GM19240 (cell line): Measurements from ENCODE around the gene TSPYL1.
A peak's percentile ranks its signal among the peaks of the same experiment; 100 is the strongest.

Experiments used
- DNase-seq: peaks from one replicate; pipeline ENCODE4 v3.0.0; 2011; ENCODE audit warnings: low spot score; ENCODE audit not compliant: insufficient read length

Gene TSPYL1

DNA sequence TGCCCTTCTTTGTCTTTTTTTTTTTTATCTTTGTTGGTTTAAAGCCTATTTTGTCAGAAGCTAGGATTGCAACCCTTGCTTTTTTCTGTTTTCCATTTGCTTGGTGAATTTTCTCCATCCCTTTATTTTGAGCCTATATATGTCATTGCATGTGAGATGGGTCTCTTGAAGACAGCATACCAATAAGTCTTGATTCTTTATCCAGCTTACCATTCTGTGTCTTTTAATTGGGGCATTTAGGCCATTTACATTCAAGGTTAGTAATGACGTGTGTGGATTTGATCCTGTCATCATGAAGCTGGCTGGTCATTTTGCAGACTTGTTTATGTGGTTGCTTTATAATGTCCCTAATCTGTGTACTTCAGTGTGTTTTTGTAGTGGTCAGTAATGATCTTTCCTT is 16.4 kb downstream of the TSPYL1 start:
- no peak for DNase-seq

- DNase-seq = no peak
Measured at GRCh38 chr6:116258520-116258919, 21.2 kb downstream of the TSPYL1 start.

DNA sequence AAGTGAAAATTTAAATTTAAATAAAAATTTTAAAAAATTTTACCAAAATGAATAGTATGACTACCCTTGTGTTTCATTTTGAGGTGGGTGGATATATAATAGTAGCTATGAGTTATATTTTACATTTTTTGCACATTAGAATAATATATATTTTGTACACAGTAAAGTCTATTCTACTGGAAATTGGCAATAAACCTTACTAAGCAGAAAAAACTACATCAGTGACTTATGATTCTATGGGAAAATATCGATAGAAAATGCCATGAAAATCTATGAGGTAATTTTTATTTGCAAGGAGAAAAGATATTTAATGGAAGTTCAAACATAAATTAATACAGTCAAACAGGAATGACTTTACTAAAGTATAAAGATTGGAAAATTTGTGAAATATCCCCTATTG is 23.0 kb downstream of the TSPYL1 start:
- no peak for DNase-seq

DNA sequence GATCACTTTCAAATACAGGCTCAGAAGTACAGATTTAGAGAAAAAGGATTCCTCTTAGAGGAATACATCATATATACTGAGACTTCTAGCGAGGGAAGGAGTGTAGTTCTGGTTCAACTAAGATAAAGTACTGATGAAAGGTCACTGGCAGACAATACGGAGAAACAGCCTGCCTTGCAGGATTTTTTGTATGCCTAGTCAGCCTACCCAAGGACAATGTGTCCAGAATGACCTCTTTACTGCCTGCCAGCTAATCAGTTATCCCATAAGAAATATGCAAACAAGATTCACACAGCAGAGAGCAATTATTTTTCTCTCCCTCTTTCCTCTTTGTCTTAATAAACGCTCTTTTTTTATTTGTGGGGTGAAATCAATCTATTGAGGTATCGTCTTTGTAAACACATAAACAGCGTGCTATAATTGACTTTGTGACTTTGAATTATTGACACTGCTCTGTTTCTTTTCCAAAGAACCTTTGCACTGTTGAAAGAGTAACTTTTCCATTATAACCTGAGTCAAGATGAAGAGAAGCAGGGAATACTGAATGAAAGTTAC is 24.4 kb downstream of the TSPYL1 start:
- DNase-seq = no peak

DNA sequence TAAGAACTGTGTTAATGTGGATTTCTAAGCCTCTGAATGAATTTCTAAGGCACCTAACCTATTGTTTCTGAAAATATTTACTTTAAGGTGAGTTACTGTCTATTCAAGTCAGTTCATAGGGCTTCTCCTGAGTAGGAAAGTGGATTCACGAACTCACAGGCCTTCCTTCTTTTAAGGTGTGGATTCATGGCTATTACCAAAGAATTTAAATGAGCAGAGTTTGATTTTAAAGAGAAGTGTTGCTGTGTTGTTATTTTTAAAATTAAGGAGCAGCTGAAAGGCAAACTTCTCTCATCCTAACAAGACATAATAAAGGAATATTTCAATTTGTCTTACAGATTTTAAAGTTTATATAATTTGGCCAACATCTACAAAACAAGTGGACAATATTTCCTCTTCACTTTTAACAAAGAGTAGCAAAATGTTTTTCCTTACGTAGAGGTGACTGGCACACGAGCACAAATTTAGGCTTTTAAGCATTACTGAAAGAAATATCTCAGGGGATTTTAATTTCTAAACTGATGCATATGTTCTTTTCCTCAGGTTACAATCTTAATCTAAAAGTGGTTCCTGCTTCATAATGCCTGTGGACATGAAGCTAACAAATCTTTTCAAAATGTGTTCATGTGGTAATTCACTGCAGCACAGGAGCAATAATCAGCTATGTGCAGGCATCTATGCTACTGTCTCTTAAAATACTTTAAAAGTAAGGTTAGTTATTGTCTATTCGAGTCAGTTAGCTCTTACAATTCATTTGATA is 25.3 kb downstream of the TSPYL1 start:
- no peak for DNase-seq

DNA sequence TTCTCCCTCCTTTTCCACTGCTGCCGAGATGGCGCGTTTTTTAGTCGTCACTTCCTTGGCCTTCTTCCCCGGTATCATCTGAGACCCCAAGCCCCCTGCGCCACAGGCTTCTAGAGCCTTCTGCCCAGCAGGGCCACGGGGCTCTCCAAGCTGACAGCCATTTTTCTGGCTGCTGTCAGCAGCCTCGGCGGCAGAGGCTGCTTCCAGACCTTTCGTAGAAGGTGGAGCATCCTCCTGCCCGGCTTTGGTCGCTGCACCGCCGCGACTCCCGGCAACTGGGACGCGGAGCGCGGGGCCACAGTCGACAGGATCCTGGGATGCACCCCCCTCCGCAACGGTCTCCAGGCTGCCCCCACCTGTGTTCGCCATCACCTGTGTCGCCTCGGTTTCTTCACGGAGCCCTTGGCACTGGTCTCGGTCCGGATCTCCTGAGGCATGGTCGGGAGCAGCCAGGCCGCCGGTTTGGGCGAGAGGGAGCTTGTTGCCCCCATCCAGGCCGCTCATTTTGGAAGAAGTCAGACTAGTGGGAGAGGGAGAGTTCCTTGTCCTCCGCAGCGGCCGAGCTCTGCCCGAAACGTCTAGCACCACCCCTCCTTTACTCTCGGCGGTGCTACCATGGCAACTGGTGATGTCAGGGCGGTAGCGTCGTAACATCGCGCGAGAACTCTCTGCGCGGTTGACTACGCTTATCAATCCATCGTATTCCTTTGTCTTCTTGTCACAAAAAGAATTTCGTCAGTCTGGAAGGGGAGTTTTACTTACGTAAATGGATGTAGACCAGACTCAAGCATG is 26.0 kb downstream of the TSPYL1 start, which contains the start of gene TSPYL4:
TSS of gene TSPYL4 (minus strand) at position 571 of the 792 bp plus-strand sequence. CDS start at position 504, 67 bp downstream.
- DNase-seq = peak; percentile 91

- no peak for DNase-seq
Measured at GRCh38 chr6:116253188-116253504, 26.6 kb downstream of the TSPYL1 start.

- DNase-seq = no peak
Measured at GRCh38 chr6:116251568-116252384, 28.0 kb downstream of the TSPYL1 start.

DNA sequence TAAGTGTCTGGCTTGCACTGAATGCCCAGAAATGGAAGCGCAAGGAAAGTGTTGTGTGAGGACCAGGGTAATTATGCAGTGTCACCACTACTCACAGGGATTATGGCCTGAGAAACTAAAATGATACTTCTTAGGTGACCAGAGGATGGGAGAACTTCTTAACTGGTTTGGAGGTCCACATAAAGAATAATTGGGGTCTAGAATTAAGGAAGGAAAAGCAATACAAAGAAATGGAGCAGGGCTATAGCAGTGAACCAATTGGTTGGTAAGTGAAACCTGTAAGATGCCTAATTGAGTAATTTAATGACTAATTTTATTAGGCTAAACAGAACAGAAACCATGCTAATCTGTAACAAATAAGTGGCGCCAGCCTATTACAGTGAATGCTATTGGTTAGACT is 31.2 kb downstream of the TSPYL1 start:
- DNase-seq = no peak

- DNase-seq = no peak
Measured at GRCh38 chr6:116247285-116247684, 32.4 kb downstream of the TSPYL1 start.

- no peak for DNase-seq
Measured at GRCh38 chr6:116246089-116246488, 33.6 kb downstream of the TSPYL1 start.

- no peak for DNase-seq
Measured at GRCh38 chr6:116244284-116244683, 35.4 kb downstream of the TSPYL1 start.

- no peak for DNase-seq
Measured at GRCh38 chr6:116239856-116240255, 39.9 kb downstream of the TSPYL1 start.

- DNase-seq = no peak
Measured at GRCh38 chr6:116239256-116239655, 40.5 kb downstream of the TSPYL1 start.

DNA sequence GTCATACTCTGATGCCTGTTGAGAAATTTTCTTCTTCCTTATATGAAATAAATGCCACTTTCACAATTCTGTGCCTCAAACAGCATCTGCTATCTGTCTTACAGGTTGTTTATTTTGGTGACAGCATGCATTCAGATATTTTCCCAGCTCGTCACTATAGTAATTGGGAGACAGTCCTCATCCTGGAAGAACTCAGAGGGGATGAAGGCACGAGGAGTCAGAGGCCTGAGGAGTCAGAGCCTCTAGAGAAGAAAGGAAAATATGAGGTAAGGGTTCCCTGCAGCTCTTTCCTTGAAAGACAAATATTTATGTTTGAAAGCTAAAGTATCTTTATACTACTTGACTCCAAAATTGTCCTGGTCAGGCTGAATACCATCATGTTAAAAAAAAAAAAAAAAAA is 41.6 kb downstream of the TSPYL1 start:
- DNase-seq = no peak

DNA sequence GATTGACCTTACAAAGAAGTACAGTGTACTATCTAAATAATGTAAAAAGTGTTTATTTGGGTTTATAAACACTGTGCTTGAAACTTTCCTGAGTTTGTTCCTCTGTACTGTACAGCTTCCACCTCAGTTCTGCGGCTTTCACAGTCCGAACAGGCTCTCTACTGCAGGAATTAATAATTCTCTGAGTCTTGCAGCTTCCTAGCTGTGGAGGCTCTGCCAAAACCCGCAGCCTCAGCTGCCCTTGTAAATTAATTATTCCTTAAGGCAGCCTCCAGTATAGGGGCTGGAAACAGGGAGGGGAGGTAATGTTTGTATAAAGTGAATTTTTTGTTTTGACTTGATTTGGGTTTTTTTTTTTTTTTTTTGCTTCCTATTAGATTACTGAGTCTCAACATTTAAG is 45.0 kb downstream of the TSPYL1 start:
- no peak for DNase-seq

GRCh38 chr6:116229287-116229913 is 50.3 kb downstream of the TSPYL1 start:
- no peak for DNase-seq
